Neural progenitor cell (in vitro differentiated cells): ENCODE data around the gene ITSN1. TPM values are rescaled to one million over a fixed set of nuclear protein-coding genes. Genes with fewer than 3 reads are reported as not detected.

Source experiments
- DNase-seq: peaks from one replicate; pipeline ENCODE4 v3.0.0-alpha.2; 2016; ENCODE audit warnings: low spot score
- H2AFZ ChIP-seq: fragments of 200-600 bp; sonication (generic); replicated peaks from 2 replicates; pipeline ENCODE4 v1.6.1; 2016; ENCODE audit warnings: antibody characterized with exemption
- H3F3A ChIP-seq: fragments of 200-600 bp; sonication (generic); 2 replicates; pipeline ENCODE4 v1.6.1; 2016; ENCODE audit warnings: antibody characterized with exemption, low read depth
- H3K27ac ChIP-seq: fragments of 200-600 bp; sonication (generic); 2 replicates; pipeline ENCODE4 v1.5.1; 2016; ENCODE audit warnings: mild to moderate bottlenecking
- H3K27me3 ChIP-seq: fragments of 200-600 bp; sonication (generic); 2 replicates; pipeline ENCODE4 v1.6.1; 2016; ENCODE audit warnings: mild to moderate bottlenecking, moderate library complexity
- H3K36me3 ChIP-seq: fragments of 200-600 bp; sonication (generic); 2 replicates; pipeline ENCODE4 v1.5.1; 2016
- H3K4me1 ChIP-seq: fragments of 200-600 bp; sonication (generic); 2 replicates; pipeline ENCODE4 v1.6.1; 2016; ENCODE audit warnings: mixed run types
- H3K4me2 ChIP-seq: fragments of 200-600 bp; sonication (generic); 2 replicates; pipeline ENCODE4 v1.6.1; 2016
- H3K4me3 ChIP-seq: fragments of 200-600 bp; sonication (generic); 2 replicates; pipeline ENCODE4 v1.5.1; 2016
- H3K79me2 ChIP-seq: fragments of 200-600 bp; sonication (generic); 2 replicates; pipeline ENCODE4 v1.6.1; 2016; ENCODE audit warnings: low read depth
- H3K9ac ChIP-seq: fragments of 200-600 bp; sonication (generic); 2 replicates; pipeline ENCODE4 v1.6.1; 2016
- H3K9me3 ChIP-seq: fragments of 200-600 bp; sonication (generic); 2 replicates; pipeline ENCODE4 v1.5.1; 2016; ENCODE audit warnings: low read depth
- H4K20me1 ChIP-seq: fragments of 200-600 bp; sonication (generic); 2 replicates; pipeline ENCODE4 v1.6.1; 2016; ENCODE audit warnings: low read depth
- H3K27ac Mint-ChIP-seq: 3 replicates; pipeline ENCODE4 v1.8.0; 2021; ENCODE audit warnings: mixed read lengths
- H3K27me3 Mint-ChIP-seq: 2 replicates; pipeline ENCODE4 v1.8.0; 2022; ENCODE audit warnings: low read depth, mild to moderate bottlenecking, inconsistent platforms, moderate library complexity, mixed read lengths; ENCODE audit not compliant: insufficient read depth
- H3K36me3 Mint-ChIP-seq: 3 replicates; pipeline ENCODE4 v1.8.0; 2021; ENCODE audit warnings: mixed read lengths
- H3K4me1 Mint-ChIP-seq: 3 replicates; pipeline ENCODE4 v1.8.0; 2021; ENCODE audit warnings: mixed read lengths
- H3K4me3 Mint-ChIP-seq: 3 replicates; pipeline ENCODE4 v1.8.0; 2021; ENCODE audit warnings: mild to moderate bottlenecking, moderate library complexity, mixed read lengths
- H3K9me3 Mint-ChIP-seq: 3 replicates; pipeline ENCODE4 v1.8.0; 2020; ENCODE audit warnings: mixed read lengths
- CTCF ChIP-seq: fragments of 200-600 bp; sonication (generic); IDR thresholded peaks from 2 replicates; pipeline ENCODE4 v1.5.1; 2017; ENCODE audit warnings: antibody characterized with exemption, mild to moderate bottlenecking
- EZH2 ChIP-seq: fragments of 200-600 bp; sonication (generic); IDR thresholded peaks from 2 replicates; pipeline ENCODE4 v1.6.1; 2017; ENCODE audit warnings: antibody characterized with exemption, mild to moderate bottlenecking, moderate library complexity
- EZH2phosphoT487 ChIP-seq: fragments of 200-600 bp; sonication (generic); IDR thresholded peaks from 2 replicates; pipeline ENCODE4 v1.6.1; 2017; ENCODE audit warnings: antibody characterized with exemption
- total RNA-seq: library from RNA; depleted of rRNA; stranded (reverse); fragments of >200 nt; gene quantifications from 2 replicates; pipeline ENCODE4 v1.2.3, GENCODE V29; 2015; ENCODE audit warnings: low replicate concordance

The ITSN1 gene
- total RNA-seq, 1 donor from 2014 or later = 136 TPM

DNA sequence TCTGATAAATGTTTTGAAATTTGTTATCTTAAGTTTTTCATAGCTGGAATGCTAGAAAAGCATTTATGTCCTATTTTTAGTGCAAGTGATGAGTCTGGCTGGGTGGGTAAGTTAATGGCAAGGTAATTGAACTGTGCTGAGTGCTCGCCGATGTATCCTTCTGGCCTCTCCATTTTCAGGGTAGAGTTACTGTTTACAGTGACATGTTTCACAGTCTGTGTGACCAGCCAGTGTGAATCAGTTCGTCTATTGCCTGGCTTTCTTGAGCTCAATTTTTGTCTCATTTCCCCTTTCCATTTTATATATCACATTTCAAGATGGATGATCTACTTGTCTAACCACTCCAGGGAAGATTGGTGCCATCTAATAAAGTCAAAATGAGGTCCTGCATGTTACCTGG lies 44.1 kb downstream of the ITSN1 start:
- no peak for DNase-seq
- Histone ChIP-seq H3K4me1 (peaks cover 29% of the 10 kb centered on the region), H3K36me3 (no peaks in the 10 kb centered on the region), H3K27ac (no peak overlapping the region), H3K4me2 (no peak overlapping the region), H3K9me3 (no peaks in the 10 kb centered on the region), H2AFZ (no peak overlapping the region), H3F3A (peaks cover 23% of the 10 kb centered on the region), H4K20me1 (peaks cover 86% of the 10 kb centered on the region), H3K79me2 (peaks cover 100% of the 10 kb centered on the region), H3K4me3 (no peak overlapping the region), H3K27me3 (no peaks in the 10 kb centered on the region), H3K9ac (no peak overlapping the region)
- Mint-ChIP-seq H3K4me3 (no peak overlapping the region), H3K4me1 (peaks cover 56% of the 10 kb centered on the region), H3K36me3 (peaks cover 2% of the 10 kb centered on the region), H3K9me3 (no peaks in the 10 kb centered on the region), H3K27ac (no peak overlapping the region), H3K27me3 (no peaks in the 10 kb centered on the region)
- TF ChIP-seq EZH2 (no peak), EZH2phosphoT487 (no peak), CTCF (no peak)

DNA sequence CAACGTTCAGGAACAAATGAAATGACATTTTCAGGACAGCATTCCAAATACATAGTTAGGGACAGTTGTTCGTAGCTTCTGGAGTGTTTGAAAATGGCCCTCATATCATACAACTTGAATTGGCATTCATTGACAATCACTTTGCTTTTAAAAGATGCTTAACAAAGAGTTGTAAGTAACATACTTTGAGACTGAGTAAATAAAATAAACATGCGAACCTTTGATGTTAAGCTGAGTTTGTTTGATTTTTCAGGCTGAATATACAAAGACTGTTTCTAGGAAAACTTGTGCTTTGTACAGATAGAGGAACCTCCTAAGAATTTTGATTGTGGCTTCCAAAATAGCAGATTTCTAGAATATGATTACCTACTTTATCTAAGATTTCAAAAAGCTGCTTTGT lies 45.3 kb downstream of the ITSN1 start:
- Histone ChIP-seq H3K4me3 (no peak overlapping the region), H3K79me2 (peaks cover 100% of the 10 kb centered on the region), H3F3A (peaks cover 33% of the 10 kb centered on the region), H4K20me1 (peaks cover 98% of the 10 kb centered on the region), H3K27ac (no peak overlapping the region), H3K4me2 (no peak overlapping the region), H2AFZ (no peak overlapping the region), H3K4me1 (peaks cover 41% of the 10 kb centered on the region), H3K9me3 (no peaks in the 10 kb centered on the region), H3K36me3 (no peaks in the 10 kb centered on the region), H3K9ac (no peak overlapping the region), H3K27me3 (no peaks in the 10 kb centered on the region)
- no peak for DNase-seq
- no peak overlapping the region for H3K4me3 Mint-ChIP-seq
- no peaks in the 10 kb centered on the region for H3K9me3 Mint-ChIP-seq
- peaks cover 68% of the 10 kb centered on the region for H3K4me1 Mint-ChIP-seq
- no peak overlapping the region for H3K27ac Mint-ChIP-seq
- peaks cover 2% of the 10 kb centered on the region for H3K36me3 Mint-ChIP-seq
- H3K27me3 Mint-ChIP-seq = no peaks in the 10 kb centered on the region
- no peak for TF ChIP-seq CTCF
- TF ChIP-seq EZH2phosphoT487 = no peak
- no peak for TF ChIP-seq EZH2

GRCh38 chr21:33688353-33688752 lies 46.1 kb downstream of the ITSN1 start:
- no peak overlapping the region for H3K27ac ChIP-seq
- no peaks in the 10 kb centered on the region for H3K9me3 ChIP-seq
- H3K9me3 Mint-ChIP-seq = no peaks in the 10 kb centered on the region
- H3K79me2 ChIP-seq = peaks cover 100% of the 10 kb centered on the region
- no peak overlapping the region for H2AFZ ChIP-seq
- peaks cover 68% of the 10 kb centered on the region for H3K4me1 Mint-ChIP-seq
- H3K27me3 ChIP-seq = no peaks in the 10 kb centered on the region
- H3K4me2 ChIP-seq = no peak overlapping the region
- H3K27me3 Mint-ChIP-seq = no peaks in the 10 kb centered on the region
- no peak overlapping the region for H3K4me3 Mint-ChIP-seq
- peaks cover 99% of the 10 kb centered on the region for H4K20me1 ChIP-seq
- peak overlapping the region; percentile 55 for H3K27ac Mint-ChIP-seq
- H3K4me3 ChIP-seq = no peak overlapping the region
- no peak overlapping the region for H3K9ac ChIP-seq
- no peaks in the 10 kb centered on the region for H3K36me3 ChIP-seq
- peaks cover 36% of the 10 kb centered on the region for H3K4me1 ChIP-seq
- peaks cover 33% of the 10 kb centered on the region for H3F3A ChIP-seq
- peaks cover 2% of the 10 kb centered on the region for H3K36me3 Mint-ChIP-seq
- DNase-seq = no peak
- TF ChIP-seq EZH2phosphoT487 (no peak), EZH2 (no peak), CTCF (no peak)
